ENCODE data around the gene MRPL33.
A peak's percentile ranks its signal among the peaks of the same experiment; 100 is the strongest.

MRPL33 gene

GRCh38 chr2:27771548-27772335 is at the start of gene MRPL33:
Gene MRPL33, plus strand, starts transcription at chr2:27771719. Its CDS starts 59 bp downstream, at chr2:27771778.
- peak; percentile 95 for DNase-seq

- no peak for DNase-seq
Measured at GRCh38 chr2:27721884-27722485, 49.5 kb upstream of the MRPL33 start.

DNA sequence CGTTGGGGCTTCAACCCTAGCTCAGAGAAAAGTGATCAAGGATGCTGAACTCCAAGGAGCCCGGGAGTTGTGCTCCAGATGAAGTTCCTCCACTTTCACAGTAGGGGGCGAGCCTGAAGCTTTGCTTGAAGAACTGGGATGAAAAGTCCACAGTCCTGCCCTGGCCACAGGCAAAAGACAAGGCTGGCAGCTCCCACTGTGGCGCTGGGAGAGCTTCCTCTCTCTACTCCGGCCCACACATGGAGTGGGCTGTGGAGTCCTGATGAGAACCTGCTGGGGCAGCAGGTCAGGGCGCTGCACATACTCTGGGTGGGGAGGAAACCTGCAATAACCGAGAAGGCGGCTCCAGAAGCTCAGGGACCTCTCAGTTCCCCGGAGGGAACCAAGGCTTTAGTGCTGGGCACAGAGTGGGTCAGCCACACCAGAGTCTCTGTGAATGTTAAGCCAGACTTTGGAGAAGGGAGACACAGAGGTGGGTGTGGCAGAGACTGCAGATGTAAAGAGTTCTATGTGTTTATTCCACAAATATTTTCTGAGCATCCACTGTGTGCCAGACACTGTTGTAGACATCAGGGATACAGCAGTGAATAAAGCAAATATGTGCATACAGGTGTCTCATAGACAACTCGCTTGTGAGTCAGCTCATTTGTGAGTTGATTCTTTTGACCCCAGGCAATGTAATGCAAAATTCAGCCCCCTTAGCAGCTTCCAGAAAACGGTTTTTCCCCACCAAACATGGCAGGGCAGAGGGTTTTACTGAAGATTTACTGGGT is 48.0 kb upstream of the MRPL33 start:
- peak; percentile 54 for DNase-seq

- DNase-seq = no peak
Measured at GRCh38 chr2:27724191-27724590, 47.3 kb upstream of the MRPL33 start.

GRCh38 chr2:27724905-27725701 is 46.4 kb upstream of the MRPL33 start:
- no peak for DNase-seq

DNA sequence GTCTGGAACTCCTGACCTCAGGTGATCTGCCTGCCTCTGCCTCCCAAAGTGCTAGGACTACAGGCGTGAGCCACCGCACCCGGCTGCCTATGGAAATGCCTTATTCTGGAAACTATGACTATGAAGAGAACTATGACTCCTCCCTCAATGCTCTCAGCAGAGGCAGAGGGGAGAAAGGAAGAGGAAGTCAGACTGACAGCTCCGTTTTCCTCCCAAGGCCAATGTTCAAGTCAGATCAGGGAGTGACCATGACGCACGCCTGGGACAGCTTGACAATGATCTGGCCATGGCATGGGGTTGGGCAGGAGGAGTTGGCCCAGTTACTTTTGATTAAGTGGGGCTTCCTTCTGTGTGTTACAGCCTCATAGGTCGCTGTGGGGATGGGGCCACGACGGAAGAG is 44.3 kb upstream of the MRPL33 start:
- peak; percentile 32 for DNase-seq

- DNase-seq = no peak
Measured at GRCh38 chr2:27728081-27728858, 43.2 kb upstream of the MRPL33 start.

DNA sequence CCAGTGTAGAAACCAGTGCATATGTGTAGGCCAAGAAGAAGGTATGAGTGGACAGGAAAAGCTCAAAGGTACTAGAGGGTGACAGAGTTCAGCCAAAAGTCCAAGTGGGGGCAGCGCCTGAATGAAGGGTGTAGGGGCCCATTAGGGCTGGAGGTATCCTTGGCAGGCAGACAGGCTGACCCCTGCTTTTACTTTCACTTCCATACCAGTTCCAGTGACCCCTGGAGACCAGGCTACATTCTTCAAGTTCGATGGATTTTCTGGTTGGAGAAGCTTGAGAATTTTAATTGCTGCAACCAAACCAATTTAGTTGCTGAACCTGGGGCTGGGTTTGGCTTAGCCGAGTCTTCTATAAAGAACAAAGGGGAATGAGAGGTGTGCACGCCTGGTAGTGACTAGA is 42.3 kb upstream of the MRPL33 start:
- DNase-seq = no peak

DNA sequence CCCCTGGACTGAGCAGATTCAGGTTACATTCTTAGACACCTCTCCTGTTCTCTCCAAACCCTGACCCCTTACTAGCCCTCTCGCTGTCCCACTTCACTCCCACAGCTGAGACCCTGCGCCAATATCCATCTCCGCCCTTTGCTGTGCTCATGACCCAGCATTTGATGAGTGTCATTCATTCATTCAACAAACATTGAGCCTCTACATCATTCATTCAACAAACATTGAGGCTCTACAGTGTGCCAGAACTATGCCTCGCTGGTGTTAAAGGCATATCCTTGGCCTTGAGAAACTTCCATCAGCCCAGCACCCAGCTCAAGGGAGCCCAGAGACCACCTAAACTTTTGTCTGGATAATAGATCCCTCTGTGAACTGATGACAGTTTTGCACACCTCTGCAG is 41.9 kb upstream of the MRPL33 start:
- DNase-seq = no peak

DNA sequence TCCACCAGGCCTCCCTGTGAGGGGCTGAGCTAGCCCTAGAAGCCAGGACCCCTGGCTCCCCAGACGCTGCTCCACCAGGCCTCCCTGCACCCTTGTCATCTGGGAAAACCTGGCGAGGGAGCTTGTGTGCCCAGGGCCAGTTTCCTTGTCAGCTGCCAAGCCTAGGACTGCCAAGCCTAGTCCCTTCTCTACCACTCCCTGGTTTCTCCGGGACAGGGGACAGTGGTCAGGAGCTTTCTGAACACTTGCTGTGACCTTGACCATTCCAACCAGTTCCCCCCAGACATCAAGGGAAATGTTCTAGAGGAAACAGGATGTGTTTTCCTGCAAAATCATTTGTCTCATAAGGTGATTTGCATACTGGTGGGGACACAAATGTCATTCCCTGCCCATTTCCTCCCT is 41.3 kb upstream of the MRPL33 start:
- no peak for DNase-seq

- no peak for DNase-seq
Measured at GRCh38 chr2:27730980-27731691, 40.4 kb upstream of the MRPL33 start.

DNA sequence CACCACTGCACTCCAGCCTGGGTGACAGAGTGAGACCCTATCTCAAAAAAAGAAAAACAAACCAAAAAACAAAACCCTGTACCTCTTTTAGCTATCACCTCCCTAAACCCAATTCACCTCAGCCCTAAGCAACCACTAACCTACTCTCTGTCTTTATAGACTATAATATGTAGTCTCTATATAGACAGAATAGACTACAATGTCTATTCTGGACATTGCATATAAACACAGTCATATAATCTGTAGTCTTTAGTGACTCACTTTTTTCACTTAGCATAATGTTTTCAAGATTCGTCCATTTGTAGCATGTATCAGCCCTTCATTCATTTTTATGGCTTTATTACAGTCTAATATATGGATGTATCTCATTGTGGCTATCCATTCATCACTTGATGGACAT is 37.2 kb upstream of the MRPL33 start:
- no peak for DNase-seq

DNA sequence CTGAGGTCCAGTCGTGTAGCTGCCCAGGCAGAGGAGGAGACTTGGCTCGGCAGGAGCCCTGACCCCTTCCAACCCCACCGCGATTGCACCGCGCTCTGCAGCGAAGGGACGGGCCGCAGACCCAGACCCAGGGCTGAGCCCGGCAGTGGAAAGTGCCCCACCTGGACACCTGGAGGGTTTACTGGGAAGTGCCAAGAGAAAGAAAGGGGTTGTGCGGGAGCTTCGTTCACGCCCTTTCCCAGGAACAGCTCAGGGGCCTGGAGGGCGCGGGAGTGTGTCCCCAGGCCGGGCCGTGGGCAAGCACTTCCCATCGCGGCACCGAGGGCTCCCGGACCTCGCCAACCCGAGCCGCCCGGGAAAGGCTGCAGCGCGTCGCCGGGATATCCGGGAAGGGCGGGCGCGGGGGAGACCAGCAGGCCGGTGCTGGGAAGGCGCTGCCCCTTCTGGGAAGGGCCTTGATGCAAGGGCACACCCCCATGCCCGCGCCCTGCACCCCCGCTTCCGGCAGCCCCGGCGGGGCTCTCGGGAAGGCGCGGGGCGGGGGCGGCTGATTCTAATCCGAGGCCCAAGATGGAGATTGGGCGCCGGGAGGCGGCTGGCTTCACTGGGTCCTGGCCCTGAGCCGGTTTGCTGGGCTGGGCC is 36.1 kb upstream of the MRPL33 start:
- DNase-seq = peak; percentile 80

DNA sequence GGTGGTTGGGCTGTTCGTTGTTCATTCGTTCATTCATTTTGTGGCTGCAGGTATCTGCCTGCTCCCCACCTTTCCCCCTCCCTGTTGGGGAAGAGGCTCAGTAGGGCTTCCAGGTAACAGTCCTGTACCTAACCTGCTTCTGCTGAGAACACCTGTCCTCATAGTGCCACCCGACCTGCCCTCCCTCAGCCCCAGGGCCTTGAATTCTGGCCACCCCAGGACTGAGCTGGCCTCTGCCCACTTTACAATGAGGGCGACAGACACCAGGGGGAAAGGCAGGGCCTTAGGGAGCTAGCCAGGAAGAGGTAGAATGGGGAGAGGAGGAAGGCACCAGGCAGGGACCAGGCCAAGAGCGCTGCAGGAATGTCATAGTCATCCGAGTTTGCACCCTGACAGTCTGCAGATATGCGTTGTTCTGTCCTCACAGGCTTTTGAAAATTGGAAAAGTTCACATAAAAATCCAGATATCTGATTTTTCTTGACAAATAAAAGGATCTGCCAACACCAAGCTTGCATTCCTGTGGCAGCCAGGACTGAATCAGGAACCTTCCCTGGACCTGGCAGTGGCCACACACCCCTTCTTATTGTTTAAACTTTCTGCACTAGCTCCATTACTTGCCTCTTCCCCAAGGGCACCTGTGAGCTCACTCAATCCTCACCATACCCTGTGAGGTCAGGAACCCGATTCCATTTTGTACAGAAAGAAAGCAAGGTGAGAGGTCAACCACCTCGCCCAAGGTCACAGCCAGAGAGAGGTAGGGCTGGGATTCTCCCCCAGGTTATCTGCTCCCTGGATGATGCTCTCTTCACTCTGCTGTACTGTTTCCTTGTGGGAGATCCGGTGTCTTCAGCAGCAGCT is 35.3 kb upstream of the MRPL33 start:
- DNase-seq = no peak

DNA sequence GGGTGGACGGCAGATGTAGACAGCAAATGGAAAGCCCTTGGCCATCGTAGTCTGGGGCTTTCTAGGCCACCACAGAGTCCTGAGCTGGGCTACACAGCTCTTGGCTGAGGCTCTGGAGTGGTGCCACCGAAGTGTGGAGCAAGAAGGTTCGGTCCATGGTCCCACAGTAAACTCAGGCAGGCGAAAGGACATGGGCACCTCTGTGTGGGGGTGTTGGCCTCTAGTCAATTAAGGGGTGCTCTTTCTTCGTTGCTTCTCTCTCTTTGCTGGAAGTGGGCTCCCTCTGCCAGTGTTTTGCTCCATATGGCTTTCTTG is 34.7 kb upstream of the MRPL33 start:
- no peak for DNase-seq

GRCh38 chr2:27737676-27738348 is 33.7 kb upstream of the MRPL33 start:
- no peak for DNase-seq

DNA sequence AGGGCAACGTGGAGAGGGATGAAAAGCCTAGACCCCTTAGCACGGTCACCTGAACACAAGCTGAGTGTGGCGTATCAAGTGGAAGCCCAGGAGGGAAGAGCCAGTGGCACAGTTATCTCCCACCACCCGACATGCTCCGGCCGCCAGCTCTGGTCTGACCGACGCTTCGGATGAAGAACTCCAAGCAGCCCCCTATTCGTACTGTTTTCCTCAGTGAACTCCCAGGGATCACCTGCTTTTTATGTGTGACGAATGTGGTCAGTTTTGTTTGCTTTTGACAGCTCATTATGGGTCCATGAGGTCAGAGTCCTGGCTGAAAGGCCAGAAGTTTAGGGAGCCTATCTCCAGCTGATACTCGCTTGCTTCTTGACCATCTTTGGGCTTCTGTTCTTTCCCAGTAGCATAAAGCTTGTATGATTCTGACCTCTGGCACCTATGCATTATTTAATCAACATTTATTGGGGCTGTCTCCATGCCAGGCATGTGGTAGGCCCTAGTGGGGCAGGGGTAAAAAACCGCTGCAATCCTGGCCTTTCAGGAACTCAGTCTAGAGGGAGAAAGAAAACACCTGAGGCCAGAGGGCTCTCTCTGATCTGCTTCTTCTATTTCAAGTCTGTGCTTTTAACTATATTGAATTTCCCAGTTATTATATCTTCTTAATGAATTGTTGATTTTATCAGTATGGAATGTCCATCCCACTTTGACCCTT is 33.0 kb upstream of the MRPL33 start:
- DNase-seq = no peak

- DNase-seq = no peak
Measured at GRCh38 chr2:27739058-27739373, 32.5 kb upstream of the MRPL33 start.

DNA sequence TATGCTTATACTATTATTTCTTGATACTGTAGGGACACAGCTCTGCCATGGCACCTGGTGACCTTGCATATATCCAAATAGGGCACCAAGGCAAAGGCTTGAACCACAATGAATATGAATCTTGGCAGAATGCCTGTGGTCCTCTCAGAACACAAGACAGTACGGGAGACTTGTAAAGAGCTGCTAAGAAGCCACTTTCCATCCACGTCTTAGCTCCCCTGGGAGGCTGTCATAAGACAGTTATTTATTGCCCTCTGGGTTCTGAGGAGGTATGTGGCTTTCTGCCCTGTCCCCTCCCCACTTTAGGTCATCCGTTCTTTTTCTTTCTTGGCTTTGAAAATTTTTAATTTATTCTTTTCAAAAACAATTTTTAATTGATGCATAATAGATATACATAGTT is 29.8 kb upstream of the MRPL33 start:
- no peak for DNase-seq
